ENCODE data around the gene LRRC8E.

The LRRC8E gene

GRCh38 chr19:7933828-7934725, 45.8 kb downstream of the LRRC8E start:
- DNase-seq, result no peak

GRCh38 chr19:7934766-7935165, 46.5 kb downstream of the LRRC8E start:
- no peak for DNase-seq

DNA sequence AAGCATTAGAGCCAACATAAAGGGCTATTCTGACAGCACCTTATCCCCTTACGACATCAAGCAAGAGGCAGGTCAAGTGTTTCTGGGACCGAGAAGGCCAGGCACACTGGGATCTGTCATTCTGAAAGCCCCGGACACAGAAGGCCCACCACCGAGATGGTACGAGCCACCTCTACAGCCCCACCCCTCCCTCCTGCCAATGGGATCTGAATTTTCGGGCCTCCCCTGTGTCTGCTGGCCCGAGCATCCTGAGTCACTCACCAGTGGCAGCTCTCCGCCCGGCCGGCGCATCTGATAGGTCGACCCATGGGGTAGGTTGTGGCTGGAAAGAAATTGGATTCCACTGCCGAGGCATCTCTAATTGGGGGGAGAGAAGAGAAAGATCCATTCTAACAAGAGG, 52.5 kb downstream of the LRRC8E start:
- DNase-seq, result no peak

DNA sequence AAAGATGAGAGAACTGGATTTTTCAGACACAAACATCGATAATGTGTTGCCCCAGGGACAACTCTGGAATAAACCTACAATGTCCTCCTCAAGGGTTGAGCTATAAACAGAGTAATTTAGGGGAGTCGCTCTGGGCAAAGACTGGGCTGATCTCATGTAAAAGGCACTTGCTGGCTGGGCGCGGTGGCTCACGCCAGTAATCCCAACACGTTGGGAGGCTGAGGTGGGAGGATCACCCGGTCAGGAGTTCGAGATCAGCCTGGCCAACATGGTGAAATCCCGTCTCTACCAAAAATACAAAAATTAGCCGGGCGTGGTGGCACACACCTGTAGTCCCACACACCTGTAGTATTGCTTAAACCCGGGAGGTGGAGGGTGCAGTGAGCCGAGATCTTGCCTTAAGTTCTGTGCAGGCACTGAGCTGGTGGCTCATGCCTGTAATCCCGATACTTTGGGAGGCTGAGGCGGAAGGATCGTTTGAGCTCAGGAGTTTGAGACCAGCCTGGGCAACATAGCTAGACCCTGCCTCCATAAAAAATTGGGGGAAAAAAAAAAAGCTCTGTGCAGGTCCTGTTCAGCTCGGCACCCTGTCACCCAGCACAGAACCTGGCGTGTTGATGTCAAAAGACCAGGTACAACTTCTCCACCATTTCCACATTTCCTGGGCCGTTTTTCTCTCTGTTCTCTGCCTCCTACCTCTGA, 53.7 kb downstream of the LRRC8E start:
- DNase-seq, result no peak

DNA sequence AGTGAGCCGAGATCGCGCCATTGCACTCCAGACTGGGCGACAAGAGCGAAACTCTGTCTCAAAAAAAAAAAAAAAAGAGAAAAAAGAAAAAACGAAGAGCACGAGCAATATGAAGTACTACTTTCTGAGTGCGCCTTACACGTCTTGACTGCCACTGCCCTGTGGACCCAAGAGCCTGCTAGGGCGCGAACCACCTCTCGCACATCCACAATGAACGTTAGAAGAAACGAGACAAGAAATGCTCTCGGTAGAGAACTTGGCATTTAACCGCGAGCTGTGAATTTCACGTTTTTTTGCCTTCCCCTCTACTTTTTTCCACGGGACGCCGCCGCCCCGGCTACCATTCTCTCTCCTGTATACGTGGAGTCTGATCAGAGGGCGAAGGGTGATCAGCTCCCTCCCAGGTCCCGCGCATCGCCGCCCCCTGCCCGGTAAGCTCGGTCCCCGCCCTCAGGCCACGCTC, 54.7 kb downstream of the LRRC8E start:
- no peak for DNase-seq

DNA sequence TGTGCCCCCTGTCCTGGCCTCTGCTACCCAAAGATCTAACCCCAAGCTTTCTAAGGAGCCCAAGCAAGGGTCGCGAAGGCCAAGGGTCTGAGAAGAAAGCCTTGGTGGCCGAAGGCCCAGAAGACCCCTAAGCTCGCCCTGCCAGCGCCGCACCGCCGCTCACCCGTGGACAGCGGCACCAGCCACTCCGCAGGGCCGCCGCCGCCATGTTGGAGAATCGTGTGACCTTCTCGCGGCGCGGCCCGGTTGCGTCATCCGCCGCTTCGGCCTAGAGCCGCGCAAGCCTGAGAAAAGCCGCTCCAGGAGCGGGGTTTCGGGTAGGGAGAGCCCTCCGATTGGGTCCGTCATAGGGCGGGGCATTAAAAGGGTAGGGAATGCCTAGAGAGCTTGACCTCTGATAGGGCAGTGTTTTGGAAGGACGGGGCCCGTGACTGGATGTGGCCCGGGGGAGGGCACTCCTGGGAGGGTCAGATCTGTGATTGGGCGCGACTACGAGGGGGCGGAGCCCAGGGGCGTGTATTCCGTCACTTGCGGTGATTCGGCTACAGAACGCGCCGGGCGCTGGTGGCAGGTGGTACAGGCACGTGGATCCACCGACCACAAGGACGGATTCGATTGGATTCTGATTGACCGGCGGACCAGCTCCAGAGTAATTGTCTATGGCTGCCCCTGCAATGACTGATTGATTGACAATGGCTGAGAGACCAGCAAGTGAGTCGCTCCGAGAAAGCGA, 55.3 kb downstream of the LRRC8E start, which contains the start of gene TIMM44:
Gene TIMM44, minus strand, starts transcription at position 223 of the 733 bp plus-strand sequence. Its CDS starts 15 bp downstream, at position 208.
- peak; percentile 99 for DNase-seq

GRCh38 chr19:7944177-7944761, 56.0 kb downstream of the LRRC8E start:
- DNase-seq, result peak; percentile 89

- no peak for DNase-seq
Measured at GRCh38 chr19:7947939-7948338, 59.6 kb downstream of the LRRC8E start.
